Amygdala (tissue), 56 donors: Measurements from ENCODE around the gene SLC25A41.
"Not testable (repeated sequence)": the region's sequence is repeated elsewhere in the genome, so short reads cannot be mapped to it uniquely, and the experiment has no call there.

Experiments used
- DNase-seq, 56 donors: peaks; one replicate each; lab custom pipeline; 2025; lab: John Stamatoyannopoulos, UW

Gene SLC25A41

DNA sequence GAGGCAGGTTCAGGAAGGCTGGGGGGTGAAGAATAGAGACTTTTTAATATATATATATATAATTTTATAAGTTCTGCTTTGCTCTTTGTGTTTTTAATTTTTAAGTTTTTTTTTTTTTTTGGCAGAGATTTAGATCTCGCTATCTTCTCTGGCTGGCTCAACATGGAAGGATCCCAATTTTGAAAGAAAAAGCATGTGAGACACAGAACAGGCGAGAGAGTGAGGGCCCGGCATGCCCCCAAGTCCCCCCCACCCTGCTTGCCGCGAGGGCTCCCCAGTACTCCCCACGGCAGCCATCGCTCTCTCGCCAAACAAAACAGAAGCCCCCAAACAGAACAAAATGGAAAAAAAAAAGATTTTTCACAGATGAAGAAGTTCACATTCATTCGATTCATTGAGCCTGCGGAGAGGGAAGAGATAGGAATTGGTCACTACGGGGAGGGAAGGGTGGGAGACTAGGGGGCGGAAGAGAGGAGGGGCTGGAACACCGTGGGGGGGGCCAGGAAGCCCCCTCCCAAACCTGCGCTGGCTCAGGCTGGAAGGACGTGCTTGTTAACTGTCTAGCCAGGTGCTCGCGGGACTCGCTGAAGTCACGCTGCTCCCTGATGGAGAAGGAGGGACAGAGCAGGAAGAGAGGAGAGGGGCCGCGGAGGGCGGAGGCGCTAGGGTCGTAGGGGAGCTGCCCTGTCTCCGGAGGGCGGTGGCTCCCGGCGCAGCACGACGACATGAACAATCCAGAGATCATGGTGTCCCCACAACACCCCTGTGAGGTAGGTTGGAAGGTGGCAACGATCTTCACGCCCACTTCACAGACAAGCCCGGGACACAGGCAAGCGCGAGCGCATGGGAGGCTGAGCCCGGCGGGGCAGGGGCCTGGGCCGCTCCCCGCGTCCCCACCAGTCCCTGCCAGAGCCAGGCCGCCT, 19.6 kb downstream of the SLC25A41 start:
- DNase-seq = no peak

- DNase-seq = no peak
These were observed 20.3 kb downstream of the SLC25A41 start for GRCh38 chr19:6413291-6413690.

DNA sequence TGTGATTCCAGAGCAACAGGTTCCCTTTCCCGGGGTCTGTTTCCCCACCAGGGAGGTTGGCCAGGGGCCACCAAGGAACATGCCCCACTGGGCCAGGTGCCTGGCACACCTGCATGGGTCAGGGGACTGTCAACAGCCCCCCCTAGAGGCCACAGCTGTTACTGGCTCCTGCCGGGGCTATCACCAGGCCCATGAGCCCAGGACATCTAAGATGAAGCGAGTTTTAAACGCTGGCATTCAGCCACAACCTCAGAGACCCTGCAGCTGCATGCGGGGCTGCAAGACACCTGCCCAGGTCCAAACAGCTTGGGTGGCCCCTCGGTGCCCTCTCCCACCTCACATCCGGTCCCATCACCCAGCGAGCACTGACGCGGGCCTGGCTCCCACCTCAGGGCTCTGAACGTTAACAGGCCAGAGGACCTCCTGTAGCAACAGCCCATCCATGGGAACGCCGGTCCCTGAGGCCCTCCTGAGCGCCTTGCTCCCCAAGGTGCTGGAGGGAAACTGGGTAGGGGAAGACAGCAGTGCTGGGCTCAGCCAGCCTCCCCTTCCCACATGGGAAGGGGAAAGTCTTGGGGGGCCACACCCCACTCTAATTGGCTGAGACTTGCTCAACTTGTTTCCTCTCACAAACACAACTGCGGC, 21.0 kb downstream of the SLC25A41 start:
- DNase-seq = peak in 1 of 56 donors; percentile 3

GRCh38 chr19:6412061-6412446, 21.5 kb downstream of the SLC25A41 start:
- no peak for DNase-seq

GRCh38 chr19:6409346-6409745, 24.2 kb downstream of the SLC25A41 start:
- no peak for DNase-seq

GRCh38 chr19:6406401-6406800, 27.2 kb downstream of the SLC25A41 start:
- no peak for DNase-seq

DNA sequence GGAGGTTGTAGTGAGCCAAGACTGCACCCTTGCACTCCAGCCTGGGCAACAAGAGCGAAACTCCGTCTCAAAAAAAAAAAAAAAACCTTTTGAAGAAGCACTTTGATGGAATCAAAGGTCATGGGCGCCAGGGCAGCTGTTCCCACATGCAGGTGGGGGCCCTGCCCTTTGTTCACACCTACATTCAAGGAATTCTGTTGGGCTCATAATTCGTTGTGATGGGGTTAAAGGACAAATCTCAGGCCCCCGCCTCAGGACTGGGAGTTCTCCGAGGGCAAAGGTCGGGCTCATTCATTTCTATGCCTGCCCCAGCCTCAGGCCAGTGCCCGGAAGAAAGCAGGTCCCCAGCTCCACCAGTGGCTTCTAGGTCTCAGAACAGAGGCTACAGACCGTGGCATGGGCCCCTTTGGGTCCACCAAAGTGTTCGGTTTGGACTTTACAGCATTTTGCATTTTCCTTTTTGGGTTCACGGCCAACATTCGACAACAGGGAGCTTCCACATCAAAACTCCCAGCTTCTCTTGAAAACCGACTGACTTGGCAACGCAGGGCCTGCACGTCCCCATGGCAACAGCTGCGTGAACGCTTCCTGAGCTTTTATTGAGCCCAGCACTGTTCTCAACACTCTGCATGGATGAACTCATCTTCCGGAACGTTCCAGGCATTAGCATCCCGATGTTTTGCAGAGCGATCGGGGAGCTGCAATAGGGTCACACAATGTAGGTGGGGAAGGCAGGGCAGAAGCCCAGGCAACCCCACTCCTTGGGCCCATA, 30.5 kb downstream of the SLC25A41 start:
- peak in 54 of 56 donors; percentile 3 to 90 (median 70) for DNase-seq

- DNase-seq = no peak
These were observed 31.5 kb downstream of the SLC25A41 start for GRCh38 chr19:6402058-6402457.

DNA sequence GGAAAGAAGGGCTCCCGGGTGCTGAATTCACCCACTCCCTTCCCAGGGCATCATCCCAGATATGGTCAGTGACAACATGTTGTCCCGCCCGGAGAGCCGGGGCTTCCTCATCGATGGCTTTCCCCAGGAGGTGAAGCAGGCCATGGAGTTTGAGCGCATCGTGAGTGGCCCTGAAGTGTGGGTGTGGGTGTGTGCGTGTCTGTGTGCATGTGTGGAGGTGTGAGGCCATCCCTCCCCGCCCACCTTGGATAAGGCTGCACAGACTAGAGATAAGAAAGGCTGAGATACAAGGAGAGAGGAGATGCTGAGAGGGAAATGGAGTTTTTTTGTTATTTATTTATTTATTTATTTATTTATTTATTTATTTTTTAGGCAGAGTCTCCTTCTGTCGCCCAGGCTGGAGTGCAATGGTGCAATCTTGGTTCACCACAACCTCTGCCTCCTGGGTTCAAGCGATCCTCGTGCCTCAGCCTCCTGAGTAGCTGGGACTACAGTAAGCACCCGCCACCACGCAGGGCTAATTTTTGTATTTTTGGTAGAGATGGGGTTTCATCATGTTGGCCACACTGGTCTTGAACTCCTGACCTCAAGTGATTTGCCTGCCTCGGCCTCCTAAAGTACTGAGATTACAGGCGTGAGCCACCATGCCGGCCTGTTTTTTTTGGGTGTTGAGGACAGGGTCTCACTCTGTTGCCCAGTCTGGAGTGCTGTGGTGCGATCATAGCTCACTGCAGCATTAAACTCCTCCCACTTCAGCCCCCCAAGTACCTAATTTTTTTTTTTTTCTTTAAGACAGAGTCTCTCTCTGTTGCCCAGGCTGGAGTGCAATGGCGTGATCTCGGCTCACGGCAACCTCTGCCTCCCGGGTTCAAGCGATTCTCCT, 33.3 kb downstream of the SLC25A41 start:
- not testable (repeated sequence) for DNase-seq

- no peak for DNase-seq
These were observed 37.3 kb downstream of the SLC25A41 start for GRCh38 chr19:6396305-6396704.

DNA sequence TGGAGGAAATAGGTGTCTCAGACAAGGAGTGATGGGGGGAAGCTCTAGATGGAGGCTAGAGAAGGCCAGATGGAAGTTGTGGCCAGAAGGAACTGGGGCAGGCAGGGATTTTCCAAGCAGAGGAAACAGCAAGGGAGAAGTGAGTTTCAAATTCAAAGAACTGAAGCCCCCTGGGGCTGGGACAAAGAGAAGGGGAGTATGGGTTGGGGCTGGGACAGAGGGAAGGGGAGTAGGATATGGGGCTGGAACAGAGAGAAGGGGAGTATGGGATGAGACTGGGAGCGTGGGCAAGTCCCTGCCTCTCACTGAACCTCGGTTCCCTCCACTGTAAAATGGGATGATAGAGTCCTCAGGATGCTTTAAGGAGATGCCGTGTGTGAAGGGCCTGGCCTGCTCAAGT, 38.7 kb downstream of the SLC25A41 start:
- DNase-seq = no peak

GRCh38 chr19:6393983-6394412, 39.6 kb downstream of the SLC25A41 start:
- peak in 1 of 56 donors; percentile 59 for DNase-seq

DNA sequence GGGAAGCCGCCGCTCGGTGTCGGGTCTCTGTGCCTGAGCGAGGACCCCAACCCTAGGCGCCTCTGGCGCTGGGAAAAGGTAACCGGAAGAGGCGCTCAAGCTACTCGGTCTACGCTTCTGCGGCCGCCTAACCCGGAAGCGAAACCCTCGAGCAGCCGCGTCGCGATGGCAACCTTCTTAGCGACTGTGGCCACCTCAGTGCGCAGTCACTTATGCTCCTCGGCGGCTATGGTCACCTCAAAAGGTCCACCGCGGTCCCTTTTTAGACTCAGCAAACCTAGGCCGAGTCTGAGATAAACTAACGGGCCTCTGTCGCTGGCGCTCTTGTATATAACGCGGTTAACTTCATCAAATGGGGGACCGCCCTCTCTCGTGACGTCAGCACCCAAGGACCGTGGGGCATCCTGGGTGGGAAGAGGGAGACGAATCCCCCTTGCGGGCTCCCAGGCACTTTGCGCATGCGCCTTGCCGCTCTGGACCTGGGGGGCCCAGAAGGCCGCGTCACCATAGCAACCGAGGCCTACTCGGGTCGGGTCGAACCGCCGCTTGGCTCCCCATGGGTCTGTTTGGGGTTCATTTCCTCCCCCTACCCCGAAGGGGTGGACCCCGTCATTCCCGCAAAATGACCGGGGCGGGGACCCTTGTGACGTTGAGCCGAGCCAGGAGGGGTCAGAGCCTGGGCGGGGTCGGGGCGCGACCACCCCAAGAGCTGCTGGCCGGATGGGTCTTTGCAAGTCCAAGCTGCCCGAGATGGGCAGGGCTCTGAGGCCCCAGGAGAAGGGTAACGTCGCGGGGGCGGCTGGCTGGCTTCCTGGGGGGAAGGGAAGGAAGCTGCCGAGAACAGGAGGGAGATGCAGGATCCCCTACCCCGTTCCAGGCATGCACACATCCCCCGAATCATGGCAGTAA, 40.2 kb downstream of the SLC25A41 start, which contains the start of gene GTF2F1:
GTF2F1 (minus strand) TSS at position 91 of the 909 bp plus-strand sequence. CDS start 169 bp downstream, outside the sequence.
- DNase-seq = peak; percentile 76 to 99 (median 93)

- DNase-seq = no peak
These were observed 41.1 kb downstream of the SLC25A41 start for GRCh38 chr19:6392221-6393073.

DNA sequence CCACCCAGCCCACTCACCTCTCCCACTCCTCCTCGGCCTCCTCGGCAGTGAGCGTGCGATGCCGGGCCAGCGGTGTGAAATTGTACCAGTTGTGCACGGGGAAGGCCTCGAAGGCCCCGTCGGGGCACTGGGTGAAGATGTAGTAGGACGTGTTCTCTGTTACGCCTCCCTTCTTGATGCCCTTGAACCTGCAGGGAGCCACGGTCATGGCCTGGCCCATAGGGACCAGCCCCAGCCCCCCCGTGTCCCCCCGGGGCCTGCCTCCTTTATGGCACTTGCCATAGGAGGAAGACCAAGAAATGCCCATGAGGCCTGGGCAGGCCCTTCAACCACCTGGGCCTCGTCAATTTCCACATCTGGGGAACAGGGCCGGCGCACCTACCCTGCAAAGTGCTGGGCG, 46.2 kb downstream of the SLC25A41 start:
- DNase-seq = no peak

DNA sequence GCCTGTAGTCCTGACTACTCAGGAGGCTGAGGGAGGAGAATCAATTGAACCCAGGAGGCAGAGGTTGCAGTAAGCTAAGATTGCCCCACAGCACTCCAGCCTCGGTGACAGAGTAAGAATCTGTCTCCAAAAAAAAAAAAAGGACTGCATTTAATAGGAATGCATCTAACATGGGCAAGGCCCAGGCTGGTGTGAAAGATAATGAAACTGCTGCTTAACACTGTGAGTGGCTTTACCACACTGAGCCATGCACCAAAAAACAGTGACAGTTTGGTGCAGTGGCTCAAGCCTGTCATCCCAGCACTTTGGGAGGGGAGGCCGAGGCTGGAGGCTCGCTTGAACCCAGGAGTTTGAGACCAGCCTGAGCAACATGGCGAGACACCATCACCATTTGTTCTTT, 49.2 kb downstream of the SLC25A41 start:
- DNase-seq = no peak

DNA sequence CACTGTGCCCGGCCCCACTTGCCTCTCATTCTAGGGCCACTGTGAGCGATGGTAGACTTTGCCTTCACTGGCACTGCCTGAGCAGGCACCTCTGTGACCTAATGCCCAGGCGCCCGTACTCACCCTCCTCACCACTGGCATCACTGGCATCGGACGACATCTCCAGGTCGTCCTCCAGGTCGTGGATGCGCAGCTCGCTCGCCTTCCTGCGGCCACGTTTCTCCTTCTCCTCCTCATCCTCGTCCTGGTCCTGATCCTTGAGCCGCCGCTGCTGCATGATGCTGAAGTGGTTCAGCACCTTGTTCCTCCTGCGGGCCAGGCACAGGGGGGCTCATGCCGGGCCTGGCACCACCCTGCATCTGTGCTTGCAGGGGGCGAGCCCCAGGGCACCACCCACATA, 50.4 kb downstream of the SLC25A41 start:
- DNase-seq = no peak
